RKO (cell line): ENCODE results near the gene NUAK1.
"Not testable (repeated sequence)": the region's sequence is repeated elsewhere in the genome, so short reads cannot be mapped to it uniquely, and the experiment has no call there.

ENCODE experiments used
- DNase-seq: peaks from one replicate; pipeline ENCODE4 v3.0.0-alpha.2; 2016; ENCODE audit warnings: low spot score

Gene NUAK1

GRCh38 chr12:106146987-106147386 lies 8.2 kb upstream of the NUAK1 start:
- no peak for DNase-seq

- DNase-seq = no peak
These were observed 7.0 kb upstream of the NUAK1 start for GRCh38 chr12:106145539-106146447.

- no peak for DNase-seq
These were observed 6.1 kb upstream of the NUAK1 start for GRCh38 chr12:106144847-106145246.

- no peak for DNase-seq
These were observed 4.0 kb upstream of the NUAK1 start for GRCh38 chr12:106142591-106143261.

GRCh38 chr12:106141920-106142319 lies 3.2 kb upstream of the NUAK1 start:
- DNase-seq = not testable (repeated sequence)

- DNase-seq = no peak
These were observed 2.7 kb upstream of the NUAK1 start for GRCh38 chr12:106141452-106141851.

- DNase-seq = no peak
These were observed 2.2 kb upstream of the NUAK1 start for GRCh38 chr12:106141003-106141402.

- DNase-seq = peak; percentile 34
These were observed 1.7 kb upstream of the NUAK1 start for GRCh38 chr12:106140223-106140986.

GRCh38 chr12:106139422-106140171 lies 843 bp upstream of the NUAK1 start:
- DNase-seq = peak; percentile 89

- no peak for DNase-seq
These were observed 459 bp downstream of the NUAK1 start for GRCh38 chr12:106138357-106138632.

- no peak for DNase-seq
These were observed 1.0 kb downstream of the NUAK1 start for GRCh38 chr12:106137530-106138356.

- peak; percentile 78 for DNase-seq
These were observed 2.5 kb downstream of the NUAK1 start for GRCh38 chr12:106136263-106136662.

GRCh38 chr12:106135781-106136180 lies 3.0 kb downstream of the NUAK1 start:
- no peak for DNase-seq

GRCh38 chr12:106135075-106135474 lies 3.7 kb downstream of the NUAK1 start:
- DNase-seq = no peak

GRCh38 chr12:106134294-106134949 lies 4.3 kb downstream of the NUAK1 start:
- no peak for DNase-seq

- peak; percentile 47 for DNase-seq
These were observed 5.3 kb downstream of the NUAK1 start for GRCh38 chr12:106133136-106134087.

- DNase-seq = no peak
These were observed 6.3 kb downstream of the NUAK1 start for GRCh38 chr12:106132175-106133135.

- DNase-seq = no peak
These were observed 7.1 kb downstream of the NUAK1 start for GRCh38 chr12:106131676-106132075.
